Stimulated activated CD8-positive, alpha-beta memory T cell treated with anti-CD3 and anti-CD28 coated beads, Interleukin-15, amount 100 ng/mL, for 24 hours (primary cell): Measurements from ENCODE around the gene AKAP5.
"Not testable (repeated sequence)": the region's sequence is repeated elsewhere in the genome, so short reads cannot be mapped to it uniquely, and the experiment has no call there.

Source experiments
- DNase-seq: peaks from one replicate; pipeline ENCODE4 v3.0.0-alpha.2; 2020; ENCODE audit warnings: low read depth

AKAP5 gene

DNA sequence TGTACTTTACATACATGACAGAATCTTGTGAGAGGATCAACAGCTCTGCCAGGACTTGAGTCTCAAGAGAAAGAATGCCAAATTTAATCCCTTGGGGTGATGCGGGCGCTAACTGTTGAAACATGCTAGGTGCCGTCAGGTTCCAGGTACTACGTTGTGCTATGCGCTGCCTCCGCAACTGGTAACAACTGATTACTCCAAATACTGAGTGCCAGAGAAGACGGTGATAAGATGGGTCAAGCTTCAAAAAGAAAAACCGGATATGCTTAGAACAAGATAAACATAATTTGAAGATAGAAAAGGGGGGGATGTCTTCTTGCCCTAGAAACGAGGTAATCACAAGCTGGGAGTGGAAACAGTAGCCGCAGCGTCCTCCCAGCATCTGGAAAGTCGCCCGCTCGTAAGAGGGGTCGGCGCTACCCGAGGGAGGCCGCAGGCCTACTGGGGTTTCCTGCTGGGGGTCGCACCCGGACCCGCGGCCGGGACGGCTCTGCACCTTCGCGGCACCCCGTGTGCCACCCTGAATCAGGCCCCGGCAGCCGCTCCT is 37.7 kb downstream of the AKAP5 start:
- DNase-seq: no peak

GRCh38 chr14:64503434-64504309 is 38.4 kb downstream of the AKAP5 start, which contains the start of gene ZBTB25:
Gene ZBTB25 (minus strand): TSS chr14:64503838. CDS start chr14:64490533, 13,305 bp downstream.
- DNase-seq: peak; percentile 85

DNA sequence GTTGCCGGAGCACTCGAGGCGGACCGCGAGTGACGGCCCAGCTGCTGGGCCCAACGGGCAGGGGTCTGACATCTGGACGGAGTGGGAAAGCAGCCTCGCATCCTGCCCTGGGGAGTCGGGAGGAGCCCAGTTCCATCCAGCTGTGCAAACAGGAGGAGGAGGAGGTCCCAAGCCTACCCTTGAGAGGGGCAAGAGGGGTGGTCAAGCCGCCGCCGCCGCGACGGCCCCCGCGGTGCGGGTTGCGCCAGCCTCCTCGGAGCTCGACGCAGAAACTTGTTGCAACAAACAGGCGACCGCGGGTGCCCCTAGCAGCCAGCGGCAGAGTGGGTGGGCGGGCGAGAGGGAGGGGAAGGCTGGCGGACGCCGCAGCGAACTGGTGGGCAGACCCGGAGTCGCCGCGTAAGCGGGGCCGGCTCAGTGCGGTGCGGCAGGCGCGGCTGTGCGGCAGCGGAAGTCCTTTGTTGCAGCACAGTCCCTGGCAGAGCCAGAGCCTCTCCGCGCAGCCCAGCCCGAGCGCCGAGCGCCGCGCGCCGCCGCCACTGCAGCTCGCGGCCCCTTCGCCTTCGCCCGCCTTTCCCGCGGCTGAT is 39.1 kb downstream of the AKAP5 start, which contains the start of gene ZBTB1:
ZBTB1 (plus strand) TSS at position 461 of the 587 bp plus-strand sequence. CDS start 16,735 bp downstream, outside the sequence.
- peak; percentile 73 for DNase-seq

GRCh38 chr14:64504897-64505794 is 39.8 kb downstream of the AKAP5 start:
- peak; percentile 53 for DNase-seq

DNA sequence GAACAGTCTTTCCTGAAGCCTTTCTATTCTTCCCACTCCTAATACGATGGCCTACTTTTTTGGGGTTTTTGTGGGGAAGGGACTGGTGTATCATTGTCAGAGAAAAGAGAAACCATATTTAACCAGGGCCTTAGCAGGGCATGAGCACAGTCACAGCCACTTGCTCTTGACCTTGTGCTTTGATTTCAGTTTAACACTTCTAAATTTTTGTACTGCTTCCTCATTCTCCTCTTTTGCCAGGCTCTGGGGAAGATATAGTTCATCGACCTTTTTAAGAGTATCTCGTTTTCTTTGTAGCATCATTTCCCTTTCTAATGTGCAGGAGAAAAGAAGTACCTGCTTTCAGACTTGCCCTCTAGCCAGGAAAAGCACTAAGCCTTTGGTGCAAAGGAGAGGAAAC is 41.4 kb downstream of the AKAP5 start:
- no peak for DNase-seq

DNA sequence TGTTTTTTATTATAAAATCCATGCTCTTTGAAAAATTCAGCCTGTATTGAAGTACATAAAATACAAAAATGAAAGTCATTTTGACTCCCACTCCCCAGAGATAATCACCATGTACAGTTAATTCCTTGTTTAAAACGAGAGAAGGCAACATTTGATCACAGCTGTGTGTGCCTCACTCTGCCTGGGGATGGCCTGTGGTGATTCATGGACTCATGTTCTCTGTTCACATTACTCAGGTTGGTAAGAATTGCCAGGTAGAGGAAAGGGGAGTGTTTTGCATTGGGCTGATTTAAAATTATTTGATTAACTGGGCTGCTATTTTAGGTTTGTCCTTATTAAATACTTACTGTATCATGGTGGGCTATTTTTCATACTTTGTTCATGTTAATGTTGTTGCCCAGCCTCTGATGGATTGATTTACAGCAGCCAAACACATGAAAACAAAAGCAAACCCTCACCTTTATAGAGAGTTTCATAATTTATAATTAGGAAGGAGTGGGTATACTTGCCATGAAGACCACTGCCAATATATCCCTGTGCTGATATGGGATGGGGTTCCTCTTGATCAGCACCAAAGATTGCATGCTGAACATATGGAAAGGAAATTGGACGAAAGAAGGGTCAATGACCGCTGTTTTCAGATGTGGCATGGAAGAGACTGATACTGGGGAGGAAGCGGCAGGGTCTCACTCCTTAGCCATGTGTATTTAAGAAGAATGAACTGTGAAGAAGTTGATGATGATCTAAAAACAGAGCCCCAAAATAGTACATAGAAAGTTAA is 42.3 kb downstream of the AKAP5 start:
- DNase-seq: no peak

DNA sequence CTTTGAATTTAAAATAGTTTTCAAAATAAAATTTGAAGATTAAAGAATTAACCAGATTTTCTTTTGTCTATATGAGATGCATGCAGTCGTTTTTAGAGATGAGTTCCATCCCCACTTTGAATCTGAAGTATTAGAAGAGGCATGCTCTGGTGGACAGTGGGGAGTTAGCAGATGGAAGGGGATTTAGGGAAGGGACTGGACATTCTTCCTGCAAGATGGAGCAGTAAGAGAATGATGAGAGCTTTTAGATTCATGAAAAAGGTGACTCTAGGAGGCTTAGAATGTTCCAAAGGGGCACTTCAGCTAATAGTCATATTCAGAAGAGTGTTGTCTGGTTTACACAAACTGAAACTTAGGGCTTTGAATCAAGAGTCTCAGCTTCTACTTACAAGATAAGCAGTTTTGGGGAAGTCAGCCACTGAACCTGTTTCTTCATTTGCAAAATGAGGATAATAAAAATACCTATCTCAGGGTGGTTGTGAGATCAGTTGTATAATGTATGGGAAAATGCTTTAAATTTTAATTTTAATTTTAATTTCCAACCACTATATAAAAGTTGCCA is 43.0 kb downstream of the AKAP5 start:
- DNase-seq: no peak

DNA sequence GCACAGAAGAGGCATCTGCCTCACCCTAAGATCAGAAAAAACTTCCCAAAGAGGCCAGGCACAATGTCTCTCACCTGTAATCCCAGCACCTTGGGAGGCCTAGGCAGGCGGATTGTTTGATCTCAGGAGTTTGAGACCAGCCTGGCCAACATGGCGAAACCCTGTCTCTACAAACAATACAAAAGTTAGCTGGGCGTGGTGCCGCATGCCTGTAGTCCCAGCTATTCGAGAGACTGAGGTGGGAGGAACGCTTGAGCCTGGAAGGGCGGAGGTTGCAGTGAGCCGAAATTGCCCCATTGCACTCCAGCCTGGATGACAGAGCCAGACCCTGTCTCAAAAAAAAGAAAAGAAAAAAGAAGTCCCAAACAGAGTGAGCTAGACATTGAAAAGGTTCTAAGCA is 43.7 kb downstream of the AKAP5 start:
- DNase-seq: no peak

- no peak for DNase-seq
Measured at GRCh38 chr14:64510825-64511671, 45.7 kb downstream of the AKAP5 start.

DNA sequence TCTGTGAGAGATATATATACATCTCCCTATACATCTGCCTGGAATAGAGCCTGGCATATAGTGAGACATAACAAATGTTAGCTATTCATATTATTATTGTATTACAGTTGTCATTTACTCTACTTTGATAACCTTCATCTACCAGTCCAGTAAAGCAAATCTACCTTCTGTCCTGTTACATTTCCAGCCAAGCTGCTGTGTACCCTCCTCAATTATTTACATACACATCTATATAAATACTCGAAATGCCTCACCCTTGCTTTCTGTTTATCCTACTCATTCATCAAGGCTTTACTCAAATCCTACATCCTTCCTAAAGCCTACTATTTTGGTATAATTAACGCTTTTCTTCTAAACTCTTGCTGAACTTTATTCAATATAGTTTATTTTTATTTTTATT is 48.0 kb downstream of the AKAP5 start:
- DNase-seq: no peak

- no peak for DNase-seq
Measured at GRCh38 chr14:64515053-64515452, 49.8 kb downstream of the AKAP5 start.

GRCh38 chr14:64516969-64517368 is 51.7 kb downstream of the AKAP5 start:
- DNase-seq: no peak

DNA sequence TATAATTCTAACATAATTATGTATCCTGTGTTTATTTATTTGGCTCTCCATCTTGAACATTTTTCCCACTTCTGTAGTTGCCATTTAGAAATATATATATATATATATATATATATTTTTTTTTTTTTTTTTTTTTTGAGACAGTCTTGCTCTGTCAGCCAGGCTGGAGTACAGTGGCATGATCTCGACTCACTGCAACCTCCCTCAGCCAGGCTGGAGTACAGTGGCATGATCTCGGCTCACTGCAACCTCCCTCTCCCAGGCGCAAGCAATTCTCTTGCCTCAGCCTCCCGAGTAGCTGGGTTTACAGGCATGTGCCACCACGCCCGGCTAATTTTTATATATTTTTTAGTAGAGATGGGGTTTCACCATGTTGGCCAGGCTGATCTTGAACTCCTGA is 52.4 kb downstream of the AKAP5 start:
- DNase-seq: not testable (repeated sequence)

GRCh38 chr14:64518229-64518628 is 52.9 kb downstream of the AKAP5 start:
- DNase-seq: no peak

DNA sequence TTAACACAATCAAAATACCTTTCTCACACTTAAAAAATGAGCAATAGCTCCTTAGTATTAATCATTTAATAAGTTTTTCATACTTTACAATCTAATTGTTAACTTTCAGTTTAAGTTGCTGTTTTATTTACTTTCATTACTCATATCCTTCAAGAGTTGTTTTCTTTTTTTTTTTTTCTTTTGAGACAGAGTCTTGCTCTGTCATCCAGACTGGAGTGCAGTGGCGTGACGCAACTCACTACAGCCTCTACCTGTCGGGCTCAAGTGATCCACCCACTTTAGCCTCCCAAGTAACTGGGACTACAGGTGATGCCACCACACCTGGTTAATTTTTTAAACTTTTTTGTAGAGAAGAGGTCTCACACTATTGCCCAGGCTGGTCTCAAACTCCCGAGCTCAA is 55.4 kb downstream of the AKAP5 start:
- no peak for DNase-seq

DNA sequence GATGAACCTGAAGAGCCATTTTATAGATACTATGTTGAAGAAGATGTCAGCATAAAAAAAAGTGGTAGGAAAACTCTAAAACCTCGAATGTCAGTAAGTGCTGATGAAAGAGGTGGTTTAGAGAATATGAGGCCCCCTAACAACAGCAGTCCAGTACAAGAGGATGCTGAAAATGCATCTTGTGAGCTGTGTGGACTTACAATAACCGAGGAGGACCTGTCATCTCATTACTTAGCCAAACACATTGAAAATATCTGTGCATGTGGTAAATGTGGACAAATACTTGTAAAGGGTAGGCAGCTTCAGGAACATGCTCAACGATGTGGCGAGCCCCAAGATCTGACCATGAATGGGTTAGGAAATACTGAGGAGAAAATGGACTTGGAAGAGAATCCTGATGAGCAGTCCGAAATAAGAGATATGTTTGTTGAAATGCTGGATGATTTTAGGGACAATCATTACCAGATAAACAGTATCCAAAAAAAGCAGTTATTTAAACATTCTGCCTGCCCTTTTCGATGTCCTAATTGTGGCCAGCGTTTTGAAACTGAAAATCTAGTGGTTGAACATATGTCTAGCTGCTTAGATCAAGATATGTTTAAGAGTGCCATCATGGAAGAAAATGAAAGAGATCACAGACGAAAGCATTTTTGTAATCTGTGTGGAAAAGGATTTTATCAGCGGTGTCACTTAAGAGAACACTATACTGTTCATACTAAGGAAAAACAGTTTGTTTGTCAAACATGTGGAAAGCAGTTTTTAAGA is 57.5 kb downstream of the AKAP5 start:
- no peak for DNase-seq
